Measurements from ENCODE around the gene CDH4.

GRCh38 chr20:61217848-61218247, 34.2 kb upstream of the CDH4 start:
- TF ChIP-seq CTCF (IDR thresholded peaks at IDR 0.05; ENCODE audit: borderline replicate concordance, extremely low read depth, low read length, poor library complexity, severe bottlenecking) (no peak), EZH2 (IDR thresholded peaks at IDR 0.05; ENCODE audit: borderline replicate concordance, low read depth, low read length, severe bottlenecking) (no peak)
